NCI-H187 treated with DMSO at 0.1 percent for 48 hours (cell line): Measurements from ENCODE around the gene PIAS1.
"Not testable (repeated sequence)": the region's sequence is repeated elsewhere in the genome, so short reads cannot be mapped to it uniquely, and the experiment has no call there.

Experiments used
- DNase-seq: peaks from one replicate; lab custom pipeline; 2025; lab: John Stamatoyannopoulos, UW

Gene PIAS1

GRCh38 chr15:68234520-68234919, 180.4 kb downstream of the PIAS1 start:
- not testable (repeated sequence) for DNase-seq

GRCh38 chr15:68235022-68235421, 180.9 kb downstream of the PIAS1 start:
- no peak for DNase-seq

- no peak for DNase-seq
Measured at GRCh38 chr15:68239025-68239424, 184.9 kb downstream of the PIAS1 start.

GRCh38 chr15:68241088-68241935, 187.2 kb downstream of the PIAS1 start:
- DNase-seq, result no peak
